Measurements from ENCODE around the gene ICE2. TPM values are rescaled to one million over a fixed set of nuclear protein-coding genes. Genes with fewer than 3 reads are reported as not detected.

Gene ICE2
- total and polyA plus RNA-seq, 8 donors = 10.5 to 127 (median 31.5) TPM

GRCh38 chr15:60480149-60480548 is 1.2 kb upstream of the ICE2 start:
- 76 to 84% (median 82%) methylated on average over 1 of the region's 1 CpG for WGBS, 5 donors
- Histone ChIP-seq H3K4me3 (peak overlapping the region in 1 of 4 donors; percentile 76), H3K4me1 (peaks cover 21 to 47% (median 35%) of the 10 kb centered on the region in 4 donors), H3K36me3 (peaks cover 0 to 4% (median 0%) of the 10 kb centered on the region in 4 donors), H3K27ac (peak overlapping the region in 3 of 5 donors; percentile 94 to 96 (median 95)), H3K27me3 (no peaks in the 10 kb centered on the region), H3K9me3 (no peaks in the 10 kb centered on the region)
- TF ChIP-seq POLR2AphosphoS5 (IDR thresholded peaks at IDR 0.05) (no peak), CTCF (IDR thresholded peaks at IDR 0.05) (no peak), POLR2A (IDR thresholded peaks at IDR 0.05) (no peak), EP300 (IDR thresholded peaks at IDR 0.05) (no peak)
- intact Hi-C loops (cut with DNase I; ENCODE audit: low total_unique reads) = no loop called here
- DNase-seq = no peak

GRCh38 chr15:60479361-60480110 is 594 bp upstream of the ICE2 start:
- peak in 1 of 2 donors; percentile 41 for DNase-seq
- intact Hi-C loops (cut with DNase I; ENCODE audit: low total_unique reads) = no loop called here
- Histone ChIP-seq H3K4me3 (peak overlapping the region; percentile 62 to 76 (median 74)), H3K4me1 (peaks cover 21 to 54% (median 38%) of the 10 kb centered on the region in 4 donors), H3K27me3 (no peaks in the 10 kb centered on the region), H3K9me3 (no peaks in the 10 kb centered on the region), H3K27ac (peak overlapping the region; percentile 94 to 96 (median 95)), H3K36me3 (peaks cover 0 to 10% (median 5%) of the 10 kb centered on the region in 4 donors)
- 21 to 44% (median 27%) methylated on average over 10 of the region's 10 CpGs for WGBS, 5 donors
- TF ChIP-seq POLR2AphosphoS5 (IDR thresholded peaks at IDR 0.05) = no peak

- no peak for TF ChIP-seq POLR2AphosphoS5 (IDR thresholded peaks at IDR 0.05)
- no peak for TF ChIP-seq POLR2A (IDR thresholded peaks at IDR 0.05)
- no peak for TF ChIP-seq EP300 (IDR thresholded peaks at IDR 0.05)
- TF ChIP-seq CTCF (IDR thresholded peaks at IDR 0.05) = no peak
- WGBS, 5 donors = 4 to 8% (median 5%) methylated on average over 9 of the region's 9 CpGs
- Histone ChIP-seq H3K27ac (peak overlapping the region; percentile 94 to 96 (median 95)), H3K9me3 (no peaks in the 10 kb centered on the region), H3K36me3 (peaks cover 3 to 23% (median 20%) of the 10 kb centered on the region in 4 donors), H3K4me1 (peaks cover 21 to 58% (median 39%) of the 10 kb centered on the region in 4 donors), H3K4me3 (peak overlapping the region; percentile 62 to 76 (median 74)), H3K27me3 (no peaks in the 10 kb centered on the region)
- intact Hi-C loops (cut with DNase I; ENCODE audit: low total_unique reads) = no loop called here
- peak in 1 of 2 donors; percentile 68 for DNase-seq
Observed at GRCh38 chr15:60477916-60478565, 901 bp downstream of the ICE2 start.

- no peak for DNase-seq
- Histone ChIP-seq H3K27me3 (no peaks in the 10 kb centered on the region), H3K36me3 (peaks cover 6 to 30% (median 26%) of the 10 kb centered on the region in 4 donors), H3K9me3 (no peaks in the 10 kb centered on the region), H3K4me3 (no peak overlapping the region), H3K4me1 (peaks cover 21 to 58% (median 39%) of the 10 kb centered on the region in 4 donors), H3K27ac (peak overlapping the region in 1 of 5 donors; percentile 94)
- intact Hi-C loops (cut with DNase I; ENCODE audit: low total_unique reads) = no loop called here
- WGBS, 5 donors = 78 to 90% (median 82%) methylated on average over 1 of the region's 1 CpG
- TF ChIP-seq EP300 (IDR thresholded peaks at IDR 0.05) (no peak), POLR2A (IDR thresholded peaks at IDR 0.05) (no peak), CTCF (IDR thresholded peaks at IDR 0.05) (no peak), POLR2AphosphoS5 (IDR thresholded peaks at IDR 0.05) (no peak)
Observed at GRCh38 chr15:60477164-60477563, 1.8 kb downstream of the ICE2 start.

All from stomach (tissue), 9 donors.